ENCODE measurements around the gene SLAMF8.

DNA sequence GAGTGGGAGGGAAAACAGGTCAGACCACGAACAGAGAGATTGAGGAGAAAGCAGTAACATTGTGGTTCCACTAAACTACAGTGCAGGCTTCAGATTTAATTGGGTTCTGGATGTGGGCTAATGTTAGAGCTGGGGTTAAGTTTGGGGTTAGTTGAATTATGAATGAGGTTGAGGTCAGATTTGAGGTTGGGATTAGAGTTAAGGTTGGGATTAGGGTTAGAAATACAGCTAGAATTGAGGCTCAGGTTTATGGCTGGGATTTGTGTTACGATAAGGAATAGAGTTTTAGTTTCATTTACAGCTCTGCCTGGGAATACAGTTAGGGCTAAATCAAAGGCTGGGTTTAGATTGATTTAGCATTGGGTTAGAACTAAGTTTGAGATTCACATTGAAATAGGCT is 37.6 kb downstream of the SLAMF8 start:
- TF ChIP-seq EP300 (IDR thresholded peaks at IDR 0.05) (no peak), CTCF (IDR thresholded peaks at IDR 0.05) (no peak), POLR2AphosphoS5 (IDR thresholded peaks at IDR 0.05) (no peak)
